ENCODE data around the gene IFTAP.

DNA sequence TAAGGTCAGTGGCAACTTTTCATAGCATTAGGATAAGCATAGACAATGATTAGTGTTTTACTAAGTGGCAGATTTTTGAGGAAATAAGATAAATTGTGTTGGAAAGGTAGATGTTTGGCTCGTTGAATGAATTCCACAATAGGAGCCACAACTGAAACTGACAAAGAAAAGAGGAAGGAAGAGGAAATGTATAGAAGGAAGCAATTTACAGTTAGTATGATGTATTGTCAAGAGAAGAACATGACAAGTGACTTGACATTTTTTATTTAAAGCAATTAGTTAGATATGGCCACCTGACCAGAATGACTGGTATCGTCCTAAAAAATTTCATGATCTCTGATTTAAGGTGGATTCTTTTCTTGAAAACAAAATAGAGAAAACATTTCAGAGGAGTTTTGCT is 6.9 kb downstream of the IFTAP start:
- no peak for TF ChIP-seq POLR2AphosphoS5 (IDR thresholded peaks at IDR 0.05)
- no peak for TF ChIP-seq EP300 (IDR thresholded peaks at IDR 0.05)
- TF ChIP-seq, protein P1, sequence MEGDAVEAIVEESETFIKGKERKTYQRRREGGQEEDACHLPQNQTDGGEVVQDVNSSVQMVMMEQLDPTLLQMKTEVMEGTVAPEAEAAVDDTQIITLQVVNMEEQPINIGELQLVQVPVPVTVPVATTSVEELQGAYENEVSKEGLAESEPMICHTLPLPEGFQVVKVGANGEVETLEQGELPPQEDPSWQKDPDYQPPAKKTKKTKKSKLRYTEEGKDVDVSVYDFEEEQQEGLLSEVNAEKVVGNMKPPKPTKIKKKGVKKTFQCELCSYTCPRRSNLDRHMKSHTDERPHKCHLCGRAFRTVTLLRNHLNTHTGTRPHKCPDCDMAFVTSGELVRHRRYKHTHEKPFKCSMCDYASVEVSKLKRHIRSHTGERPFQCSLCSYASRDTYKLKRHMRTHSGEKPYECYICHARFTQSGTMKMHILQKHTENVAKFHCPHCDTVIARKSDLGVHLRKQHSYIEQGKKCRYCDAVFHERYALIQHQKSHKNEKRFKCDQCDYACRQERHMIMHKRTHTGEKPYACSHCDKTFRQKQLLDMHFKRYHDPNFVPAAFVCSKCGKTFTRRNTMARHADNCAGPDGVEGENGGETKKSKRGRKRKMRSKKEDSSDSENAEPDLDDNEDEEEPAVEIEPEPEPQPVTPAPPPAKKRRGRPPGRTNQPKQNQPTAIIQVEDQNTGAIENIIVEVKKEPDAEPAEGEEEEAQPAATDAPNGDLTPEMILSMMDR (IDR thresholded peaks at IDR 0.05), result no peak
